OCI-LY3 (cell line): ENCODE data around the gene MEIS3.
A peak's percentile ranks its signal among the peaks of the same experiment; 100 is the strongest.

ENCODE experiments used
- CTCF ChIP-seq: fragments of 200-600, 300-600 bp; sonication (generic); IDR thresholded peaks from 2 replicates; pipeline ENCODE4 v1.5.1; 2014; ENCODE audit warnings: antibody characterized with exemption, low read length, low read depth
- EZH2phosphoT487 ChIP-seq: fragments of 200-600 bp; shearing (Covaris generic); IDR thresholded peaks from 2 replicates; pipeline ENCODE4 v1.6.1; 2018; ENCODE audit warnings: antibody characterized with exemption, mixed run types, low read depth

GRCh38 chr19:47427241-47428176 is 8.2 kb upstream of the MEIS3 start:
- TF ChIP-seq EZH2phosphoT487 (no peak), CTCF (peak; percentile 90)
